ENCODE results near the gene DCLK3.

- no peak for TF ChIP-seq TSHZ2 (CRISPR knock-in tag; IDR thresholded peaks at IDR 0.05)
- TF ChIP-seq RARB (CRISPR knock-in tag; IDR thresholded peaks at IDR 0.05): no peak
- no peak for TF ChIP-seq PATZ1 (CRISPR knock-in tag; IDR thresholded peaks at IDR 0.05; ENCODE audit: borderline replicate concordance)
- no peak for TF ChIP-seq ZFP3 (CRISPR knock-in tag; IDR thresholded peaks at IDR 0.05)
- no peak for TF ChIP-seq GLIS3 (CRISPR knock-in tag; IDR thresholded peaks at IDR 0.05)
Observed at GRCh38 chr3:36740787-36741186, 23.6 kb downstream of the DCLK3 start.
